ENCODE data around the gene SAMD11.

SAMD11 gene

GRCh38 chr1:905071-905749, 18.5 kb upstream of the SAMD11 start:
- peak; percentile 72 for DNase-seq

GRCh38 chr1:905811-906599, 17.7 kb upstream of the SAMD11 start:
- DNase-seq: peak; percentile 34

GRCh38 chr1:906600-907420, 16.9 kb upstream of the SAMD11 start:
- peak; percentile 22 for DNase-seq

GRCh38 chr1:907611-908451, 15.9 kb upstream of the SAMD11 start:
- peak; percentile 32 for DNase-seq

- DNase-seq: no peak
Observed at GRCh38 chr1:908661-909060, 15.1 kb upstream of the SAMD11 start.

- peak; percentile 51 for DNase-seq
Observed at GRCh38 chr1:909861-910310, 13.8 kb upstream of the SAMD11 start.

GRCh38 chr1:910311-910880, 13.3 kb upstream of the SAMD11 start:
- DNase-seq: peak; percentile 37

GRCh38 chr1:910881-911721, 12.6 kb upstream of the SAMD11 start:
- peak; percentile 24 for DNase-seq

- peak; percentile 23 for DNase-seq
Observed at GRCh38 chr1:911875-912739, 11.6 kb upstream of the SAMD11 start.

- peak; percentile 35 for DNase-seq
Observed at GRCh38 chr1:912740-913301, 10.9 kb upstream of the SAMD11 start.

- peak; percentile 22 for DNase-seq
Observed at GRCh38 chr1:913491-914130, 10.1 kb upstream of the SAMD11 start.

GRCh38 chr1:914131-914890, 9.4 kb upstream of the SAMD11 start:
- peak; percentile 22 for DNase-seq

- DNase-seq: peak; percentile 12
Observed at GRCh38 chr1:914891-915280, 8.8 kb upstream of the SAMD11 start.

GRCh38 chr1:915295-916172, 8.2 kb upstream of the SAMD11 start:
- DNase-seq: peak; percentile 9

- peak; percentile 24 for DNase-seq
Observed at GRCh38 chr1:916173-917075, 7.3 kb upstream of the SAMD11 start.

- DNase-seq: peak; percentile 25
Observed at GRCh38 chr1:917076-917459, 6.7 kb upstream of the SAMD11 start.
